ENCODE data around the gene HNRNPL. TPM values are rescaled to one million over a fixed set of nuclear protein-coding genes. Genes with fewer than 3 reads are reported as not detected.
A peak's percentile ranks its signal among the peaks of the same experiment; 100 is the strongest.

HNRNPL gene
- total RNA-seq, 4 donors from 2014 or later, result 170 to 205 (median 179) TPM

DNA sequence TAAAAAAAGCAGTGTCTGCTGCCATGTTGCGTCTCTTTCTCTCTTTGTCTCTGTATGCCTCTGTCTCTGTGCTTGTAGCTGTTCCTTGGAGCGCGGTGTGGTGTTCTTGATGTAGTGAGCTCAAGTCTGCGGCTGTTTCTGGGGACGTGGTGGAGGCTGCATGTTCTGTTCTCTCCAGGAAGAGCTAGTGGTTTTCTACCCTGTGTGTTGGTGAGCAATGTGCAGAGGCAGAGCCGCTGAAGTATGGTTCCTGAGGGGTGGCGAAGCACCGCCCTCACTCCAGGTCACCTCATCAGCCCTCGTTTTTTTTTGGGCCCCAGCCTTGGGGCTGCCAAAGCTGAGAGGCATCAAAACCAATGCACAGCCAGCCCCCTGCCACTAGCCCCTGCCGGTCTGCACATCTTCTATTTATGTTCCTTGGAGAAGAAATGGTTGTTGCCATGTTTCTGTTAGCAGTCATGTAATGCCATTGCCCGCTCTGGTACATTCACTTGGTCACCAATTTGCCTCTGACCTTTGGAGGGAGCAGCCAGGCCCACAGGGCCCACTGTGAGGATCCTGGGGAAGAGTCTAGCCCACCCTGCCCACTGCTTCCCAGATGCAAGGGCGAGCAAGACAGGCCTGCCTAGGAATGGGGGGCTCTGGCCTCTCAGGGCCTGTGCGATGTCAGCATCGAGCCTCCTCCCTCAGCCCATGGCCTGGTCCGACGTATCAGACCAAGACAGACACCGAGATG lies 7.2 kb downstream of the HNRNPL start:
- peaks cover 22 to 100% (median 93%) of the 10 kb centered on the region in 3 donors for H3K36me3 ChIP-seq
- peak overlapping the region in 2 of 4 donors; percentile 10 to 62 for H3K27ac ChIP-seq
- H3K9me3 ChIP-seq, result no peaks in the 10 kb centered on the region
- WGBS, 2 donors, result 83 to 89% methylated on average over 15 to 16 of the region's 17 CpGs
- DNase-seq (ENCODE audit: low spot score in 2 of 2), result no peak
- H3K4me1 ChIP-seq, result peaks cover 0 to 56% (median 15%) of the 10 kb centered on the region in 4 donors
- H3K27me3 ChIP-seq, result no peaks in the 10 kb centered on the region
- H3K4me3 ChIP-seq, result no peak overlapping the region
- TF ChIP-seq EP300 (IDR thresholded peaks at IDR 0.05) (no peak), POLR2A (IDR thresholded peaks at IDR 0.05) (no peak)
- TF ChIP-seq, protein P1, sequence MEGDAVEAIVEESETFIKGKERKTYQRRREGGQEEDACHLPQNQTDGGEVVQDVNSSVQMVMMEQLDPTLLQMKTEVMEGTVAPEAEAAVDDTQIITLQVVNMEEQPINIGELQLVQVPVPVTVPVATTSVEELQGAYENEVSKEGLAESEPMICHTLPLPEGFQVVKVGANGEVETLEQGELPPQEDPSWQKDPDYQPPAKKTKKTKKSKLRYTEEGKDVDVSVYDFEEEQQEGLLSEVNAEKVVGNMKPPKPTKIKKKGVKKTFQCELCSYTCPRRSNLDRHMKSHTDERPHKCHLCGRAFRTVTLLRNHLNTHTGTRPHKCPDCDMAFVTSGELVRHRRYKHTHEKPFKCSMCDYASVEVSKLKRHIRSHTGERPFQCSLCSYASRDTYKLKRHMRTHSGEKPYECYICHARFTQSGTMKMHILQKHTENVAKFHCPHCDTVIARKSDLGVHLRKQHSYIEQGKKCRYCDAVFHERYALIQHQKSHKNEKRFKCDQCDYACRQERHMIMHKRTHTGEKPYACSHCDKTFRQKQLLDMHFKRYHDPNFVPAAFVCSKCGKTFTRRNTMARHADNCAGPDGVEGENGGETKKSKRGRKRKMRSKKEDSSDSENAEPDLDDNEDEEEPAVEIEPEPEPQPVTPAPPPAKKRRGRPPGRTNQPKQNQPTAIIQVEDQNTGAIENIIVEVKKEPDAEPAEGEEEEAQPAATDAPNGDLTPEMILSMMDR (IDR thresholded peaks at IDR 0.05), result no peak

DNA sequence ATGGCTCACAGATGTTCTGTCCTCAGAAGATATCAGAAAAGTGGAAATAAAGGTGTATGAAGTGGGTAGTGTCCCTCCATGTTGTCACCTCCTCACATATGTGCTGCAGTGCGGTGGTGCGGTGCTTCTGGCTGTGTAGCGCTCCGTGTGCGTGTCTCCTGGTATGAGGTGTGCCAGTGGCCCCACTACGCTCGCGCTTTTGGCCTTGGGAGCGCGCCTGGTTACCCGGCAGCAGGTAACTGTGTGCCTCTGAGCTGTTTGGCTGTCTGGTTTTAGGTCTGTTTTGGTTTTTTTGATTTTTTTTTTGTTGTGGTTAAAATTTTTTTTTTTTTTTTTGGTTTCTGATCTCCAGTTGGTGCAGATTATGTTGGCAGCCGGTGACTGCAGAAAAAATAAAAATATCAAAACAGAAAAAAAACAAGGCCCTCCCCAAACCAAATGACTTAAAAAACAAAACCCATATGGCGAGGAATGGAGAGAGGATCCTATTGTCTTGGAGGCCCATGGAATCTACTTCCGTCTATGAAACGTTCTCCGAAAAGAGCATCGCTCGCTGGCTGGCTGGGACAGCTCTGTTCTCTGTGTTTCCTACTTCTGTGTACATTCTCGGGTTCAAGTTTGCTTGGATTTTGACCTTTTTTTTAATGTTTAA lies 7.9 kb downstream of the HNRNPL start:
- peaks cover 0 to 49% (median 8%) of the 10 kb centered on the region in 4 donors for H3K4me1 ChIP-seq
- peak overlapping the region in 1 of 4 donors; percentile 4 for H3K27ac ChIP-seq
- H3K9me3 ChIP-seq, result no peaks in the 10 kb centered on the region
- no peaks in the 10 kb centered on the region for H3K27me3 ChIP-seq
- DNase-seq (ENCODE audit: low spot score in 2 of 2), result no peak
- TF ChIP-seq, protein P1 (IDR thresholded peaks at IDR 0.05), result no peak
- TF ChIP-seq EP300 (IDR thresholded peaks at IDR 0.05) (peak in 1 of 2 donors; percentile 14), POLR2A (IDR thresholded peaks at IDR 0.05) (no peak)
- 92% methylated on average over 19 of the region's 19 CpGs for WGBS, 2 donors
- H3K4me3 ChIP-seq, result no peak overlapping the region
- H3K36me3 ChIP-seq, result peaks cover 26 to 100% (median 96%) of the 10 kb centered on the region in 3 donors

DNA sequence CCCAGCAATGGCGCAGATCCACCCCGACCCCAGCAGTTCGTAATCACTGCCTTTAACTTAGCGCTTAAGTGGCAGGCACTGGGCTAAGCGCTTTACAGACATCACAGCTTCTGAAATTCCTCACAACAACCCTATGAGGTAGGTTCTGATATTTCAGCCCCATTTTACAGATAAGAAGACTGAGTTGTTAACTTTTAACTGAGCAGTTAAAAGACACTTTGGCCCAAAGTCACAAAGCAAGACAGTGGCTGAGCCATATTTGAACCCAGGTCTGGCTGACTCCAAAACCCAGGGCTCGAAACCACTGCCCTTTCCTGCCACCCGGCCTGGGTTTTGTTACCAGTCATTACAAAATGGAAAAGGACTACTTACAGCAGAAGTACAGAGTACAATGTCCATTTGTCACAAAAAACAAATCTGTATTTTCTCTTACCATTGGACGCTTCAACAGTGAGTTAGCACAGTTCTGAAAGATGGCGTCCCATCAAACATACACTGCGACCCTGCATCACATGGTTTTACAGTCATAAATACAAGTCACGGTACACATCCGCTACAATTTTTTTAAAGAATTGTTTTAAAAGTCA lies 8.5 kb downstream of the HNRNPL start:
- Histone ChIP-seq H3K36me3 (peaks cover 27 to 100% (median 91%) of the 10 kb centered on the region in 3 donors), H3K27ac (no peak overlapping the region), H3K27me3 (no peaks in the 10 kb centered on the region), H3K9me3 (no peaks in the 10 kb centered on the region), H3K4me3 (no peak overlapping the region), H3K4me1 (peaks cover 0 to 42% (median 6%) of the 10 kb centered on the region in 4 donors)
- DNase-seq (ENCODE audit: low spot score in 2 of 2), result no peak
- 86 to 90% methylated on average over 12 of the region's 12 CpGs for WGBS, 2 donors
- TF ChIP-seq POLR2A (IDR thresholded peaks at IDR 0.05), result no peak
- TF ChIP-seq EP300 (IDR thresholded peaks at IDR 0.05), result no peak

DNA sequence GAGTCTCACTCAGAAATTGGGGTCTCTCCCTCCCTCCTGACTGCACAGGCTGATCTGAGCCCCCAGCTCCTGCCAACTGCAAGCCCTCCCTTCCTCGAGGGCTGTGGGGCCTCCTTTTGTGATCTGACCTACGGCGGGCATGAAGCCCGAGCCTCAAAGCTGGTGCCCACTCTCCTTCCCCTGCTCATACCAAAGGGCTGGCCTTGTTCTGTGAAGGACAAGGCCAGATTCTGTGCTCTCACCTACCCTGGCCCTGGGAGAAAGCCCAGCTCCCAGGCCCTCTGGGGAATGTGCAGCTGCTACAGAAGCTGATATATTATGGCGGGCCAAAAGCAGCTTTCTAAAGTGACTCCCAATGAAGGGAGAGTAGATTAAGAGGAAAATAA lies 9.2 kb downstream of the HNRNPL start:
- no peaks in the 10 kb centered on the region for H3K27me3 ChIP-seq
- TF ChIP-seq, protein P1 (IDR thresholded peaks at IDR 0.05), result no peak
- no peak for TF ChIP-seq EP300 (IDR thresholded peaks at IDR 0.05)
- no peak for TF ChIP-seq POLR2A (IDR thresholded peaks at IDR 0.05)
- WGBS, 2 donors, result 80 to 83% methylated on average over 2 to 5 of the region's 5 CpGs
- H3K4me1 ChIP-seq, result peaks cover 0 to 35% (median 2%) of the 10 kb centered on the region in 4 donors
- DNase-seq (ENCODE audit: low spot score in 2 of 2), result no peak
- no peak overlapping the region for H3K4me3 ChIP-seq
- H3K9me3 ChIP-seq, result no peaks in the 10 kb centered on the region
- peaks cover 27 to 100% (median 85%) of the 10 kb centered on the region in 3 donors for H3K36me3 ChIP-seq
- H3K27ac ChIP-seq, result no peak overlapping the region

DNA sequence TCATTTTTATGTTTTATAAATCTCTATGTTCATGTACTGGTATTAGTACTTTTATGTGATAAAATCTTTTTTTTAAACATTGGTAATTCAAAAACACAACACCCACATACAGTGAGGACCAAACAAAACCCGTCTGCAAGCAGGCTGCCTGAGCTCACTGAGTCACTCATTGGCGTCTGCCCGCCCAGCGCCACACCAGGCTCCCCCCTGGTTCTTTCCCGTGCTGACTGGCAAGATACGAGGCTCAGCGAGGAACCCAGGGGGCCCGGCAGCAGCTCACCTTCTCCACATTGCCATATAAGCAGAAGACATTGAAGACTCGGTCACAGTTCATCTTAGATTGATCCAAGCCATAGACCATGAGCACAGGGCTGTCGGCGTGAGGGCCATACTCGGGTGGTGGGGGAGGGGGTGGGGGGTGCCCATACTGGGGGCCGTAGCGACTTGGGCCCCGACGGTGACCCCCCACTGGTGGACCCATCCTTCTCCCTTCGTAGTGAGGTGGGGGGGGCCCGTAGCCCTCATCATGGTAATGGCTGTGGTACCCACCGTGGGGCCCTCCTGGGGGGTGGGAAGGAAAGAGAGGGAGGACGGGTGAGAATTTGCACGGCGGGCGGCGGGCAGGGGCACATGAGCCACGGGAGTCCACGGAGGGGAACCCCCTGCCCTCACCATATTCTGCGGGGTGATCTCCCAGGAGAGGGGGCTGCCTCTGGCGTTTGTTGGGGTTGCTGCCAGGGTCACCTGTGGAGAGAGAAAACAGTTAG lies 9.8 kb downstream of the HNRNPL start:
- Histone ChIP-seq H3K9me3 (no peaks in the 10 kb centered on the region), H3K4me3 (no peak overlapping the region), H3K27me3 (no peaks in the 10 kb centered on the region), H3K36me3 (peaks cover 27 to 100% (median 79%) of the 10 kb centered on the region in 3 donors), H3K4me1 (peaks cover 0 to 30% (median 0%) of the 10 kb centered on the region in 4 donors), H3K27ac (no peak overlapping the region)
- no peak for DNase-seq (ENCODE audit: low spot score in 2 of 2)
- WGBS, 2 donors, result 75 to 85% methylated on average over 25 to 28 of the region's 28 CpGs
- TF ChIP-seq EP300 (IDR thresholded peaks at IDR 0.05), result no peak
- TF ChIP-seq, protein P1 (IDR thresholded peaks at IDR 0.05), result no peak
- no peak for TF ChIP-seq POLR2A (IDR thresholded peaks at IDR 0.05)

All from tibial nerve (tissue), 4 donors.